ENCODE data around the gene COX7A2.

- no peak for TF ChIP-seq SIN3A (IDR thresholded peaks at IDR 0.05; ENCODE audit: low read depth)
- no peak for TF ChIP-seq MAX (IDR thresholded peaks at IDR 0.05)
- no peak for TF ChIP-seq CTCF (IDR thresholded peaks at IDR 0.05 in 2 of 3, conservative IDR thresholded peaks at IDR 0.05 in 1 of 3; ENCODE audit: borderline replicate concordance in 1 of 3, insufficient read depth in 1 of 3, low read depth in 2 of 3, low read length in 2 of 3)
- TF ChIP-seq ZFX (IDR thresholded peaks at IDR 0.05) = no peak
- no peak for TF ChIP-seq POLR2A (IDR thresholded peaks at IDR 0.05; ENCODE audit: borderline replicate concordance, extremely low read depth, insufficient read depth, insufficient read length)
- no peak for TF ChIP-seq REST (IDR thresholded peaks at IDR 0.05; ENCODE audit: low read depth)
- no peak; the same call in 1 of the 2 replicates for TF ChIP-seq JUND (IDR thresholded peaks at IDR 0.05)
- no peak for TF ChIP-seq ZBTB33 (IDR thresholded peaks at IDR 0.05; ENCODE audit: extremely low read depth, insufficient replicate concordance, low read length)
Measured at GRCh38 chr6:75196081-75196687, 47.4 kb downstream of the COX7A2 start.
